Breast epithelium (tissue), 3 donors: ENCODE measurements around the gene FHOD3.

Source experiments
- CTCF ChIP-seq, 3 donors: fragments of 450-650 bp; IDR thresholded peaks; one replicate each; pipeline ENCODE4 v1.5.1; 2016 to 2017; ENCODE audit warnings: antibody characterized with exemption in 3 of 3, mild to moderate bottlenecking in 3 of 3, moderate library complexity in 3 of 3
- POLR2A ChIP-seq: fragments of 450-650 bp; IDR thresholded peaks from one replicate; pipeline ENCODE4 v1.6.1; 2016; ENCODE audit warnings: antibody characterized with exemption, mild to moderate bottlenecking, moderate library complexity

GRCh38 chr18:36374262-36374661 lies 76.7 kb downstream of the FHOD3 start:
- no peak for TF ChIP-seq CTCF (IDR thresholded peaks at IDR 0.05)
- TF ChIP-seq POLR2A: no peak
